ENCODE data around the gene ANKRD13D.

- TF ChIP-seq CTCF (IDR thresholded peaks at IDR 0.05; ENCODE audit: low read length) = no peak
- TF ChIP-seq EZH2 (IDR thresholded peaks at IDR 0.05; ENCODE audit: borderline replicate concordance, low read length) = no peak
Measured at GRCh38 chr11:67332081-67332691, 43.1 kb downstream of the ANKRD13D start.
